ENCODE results near the gene ASPSCR1. TPM values are rescaled to one million over a fixed set of nuclear protein-coding genes. Genes with fewer than 3 reads are reported as not detected.
A peak's percentile ranks its signal among the peaks of the same experiment; 100 is the strongest.

Gene ASPSCR1
- total and polyA plus RNA-seq, 2 of the 13 experiments (the other 11 are each of a cell fraction or from before 2014, with no cell fraction given), result 274 to 314 TPM

DNA sequence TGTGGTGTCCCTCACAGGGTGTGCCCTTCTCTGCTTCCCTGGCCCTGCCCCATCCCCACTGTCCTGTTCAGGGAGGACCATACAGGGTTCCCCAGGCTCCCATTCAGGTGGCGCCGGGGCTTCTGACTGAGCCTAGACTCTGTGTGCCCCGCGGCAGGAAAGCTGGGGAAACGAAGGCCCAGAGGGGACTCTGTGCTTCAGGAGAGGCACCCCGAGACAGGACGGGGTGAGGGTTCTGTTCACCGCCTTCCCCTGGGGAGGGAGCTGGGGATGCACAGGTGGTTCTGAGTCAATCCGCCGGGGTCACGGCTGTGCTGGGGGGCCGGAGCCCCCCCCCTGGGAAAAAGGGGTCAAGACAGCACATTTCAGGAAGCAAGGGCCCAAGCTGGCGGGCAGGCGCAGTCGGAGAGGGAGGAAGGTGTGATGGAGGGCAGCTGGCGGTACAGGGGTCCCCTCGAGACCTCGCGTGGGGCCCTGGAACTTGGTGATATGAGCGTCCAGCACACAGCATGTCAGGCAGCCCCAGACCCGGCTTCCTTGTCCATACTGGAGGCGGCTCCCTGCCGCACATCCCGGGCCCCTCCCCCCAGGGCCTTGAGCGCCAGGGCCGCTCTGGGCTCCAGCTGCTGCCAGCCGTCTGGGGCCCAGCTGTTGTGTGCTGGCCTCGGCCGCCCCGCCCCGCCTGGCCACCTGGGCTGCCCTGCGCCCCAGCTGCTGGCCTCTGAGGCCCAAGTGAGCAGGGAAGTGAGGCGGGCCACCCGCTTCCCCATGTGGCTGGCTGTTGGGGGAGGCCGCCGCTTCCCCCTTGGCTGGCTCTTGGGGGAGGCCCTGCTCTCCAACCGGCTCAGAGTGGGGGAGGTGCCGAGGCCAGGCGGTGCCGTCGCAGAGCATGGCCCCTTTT lies 10.8 kb upstream of the ASPSCR1 start:
- Histone ChIP-seq H3K4me3 (replicated peaks in 1 of 3; ENCODE audit: insufficient read depth in 1 of 3, low read depth in 2 of 3, low read length in 3 of 3) (peak overlapping the region; percentile 44 to 74 (median 48)), H3K27me3 (ENCODE audit: control insufficient read depth in 1 of 2, insufficient read depth in 2 of 2, low read length in 2 of 2) (no peaks in the 10 kb centered on the region), H2AFZ (ENCODE audit: low read length) (no peak overlapping the region), H3K9me3 (ENCODE audit: low read length) (no peaks in the 10 kb centered on the region), H3K36me3 (replicated peaks in 1 of 2; ENCODE audit: control insufficient read depth in 1 of 2, insufficient read depth in 2 of 2, low read length in 2 of 2) (no peaks in the 10 kb centered on the region), H4K20me1 (ENCODE audit: insufficient read depth, low read length) (no peaks in the 10 kb centered on the region), H3K4me1 (ENCODE audit: insufficient read depth, low read length) (peaks cover 80% of the 10 kb centered on the region), H3K79me2 (ENCODE audit: insufficient read depth, low read length) (peaks cover 21% of the 10 kb centered on the region), H3K9ac (ENCODE audit: insufficient read depth, low read depth, low read length) (peak overlapping the region; percentile 80), H3K4me2 (ENCODE audit: low read depth, low read length) (peak overlapping the region; percentile 89), H3K27ac (ENCODE audit: extremely low read length, insufficient read depth, low read length) (peak overlapping the region; percentile 75)
- DNase-seq (ENCODE audit: low spot score) (peak; percentile 89), FAIRE-seq (no peak), ATAC-seq (peak; percentile 80)
- 44% methylated on average over 28 of the region's 41 CpGs for WGBS (ENCODE audit: low lambda C conversion rate)
- ChIA-PET CTCF (ENCODE audit: low intra/inter-chr PET ratio, low total read pairs) (no interaction called here), POLR2A (interaction anchor here (0.6 to 4.6 kb wide), 23 partner anchors 7 to 307 kb away, joined by 3 to 356 read pairs (median 6); partner anchors contain the start of genes ALYREF, ANAPC11, ASPSCR1 and CENPX)
- intact Hi-C loops (cut with micrococcal nuclease; ENCODE audit: unreplicated experiment), result no loop called here
- BruUV-seq (replicated peaks), result no TSS peak
- in situ Hi-C loops (cut with HindIII; ENCODE audit: extremely low pct_ligation_motif_present, low pct_unique_long_range_greater_than_20kb), result no loop called here
- TF ChIP-seq HHEX (CRISPR knock-in tag; IDR thresholded peaks at IDR 0.05), result no peak; the same call in 1 of the 2 replicates
- peak; percentile 26 for TF ChIP-seq ASH2L (IDR thresholded peaks at IDR 0.05; ENCODE audit: insufficient read length, low read depth, low read length)
- no peak for TF ChIP-seq MAFG (CRISPR knock-in tag; IDR thresholded peaks at IDR 0.05)
- peak; percentile 37; the same call in 1 of the 2 replicates for TF ChIP-seq ZNF292 (CRISPR knock-in tag; IDR thresholded peaks at IDR 0.05; ENCODE audit: borderline replicate concordance, low read depth)
- peak; percentile 86 for TF ChIP-seq TGIF2 (CRISPR knock-in tag; IDR thresholded peaks at IDR 0.05)
- TF ChIP-seq ZNF564 (CRISPR knock-in tag; IDR thresholded peaks at IDR 0.05), result peak; percentile 55
- TF ChIP-seq, protein P1, sequence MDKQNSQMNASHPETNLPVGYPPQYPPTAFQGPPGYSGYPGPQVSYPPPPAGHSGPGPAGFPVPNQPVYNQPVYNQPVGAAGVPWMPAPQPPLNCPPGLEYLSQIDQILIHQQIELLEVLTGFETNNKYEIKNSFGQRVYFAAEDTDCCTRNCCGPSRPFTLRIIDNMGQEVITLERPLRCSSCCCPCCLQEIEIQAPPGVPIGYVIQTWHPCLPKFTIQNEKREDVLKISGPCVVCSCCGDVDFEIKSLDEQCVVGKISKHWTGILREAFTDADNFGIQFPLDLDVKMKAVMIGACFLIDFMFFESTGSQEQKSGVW (CRISPR knock-in tag; IDR thresholded peaks at IDR 0.05; ENCODE audit: borderline replicate concordance), result no peak
- TF ChIP-seq, protein P2, sequence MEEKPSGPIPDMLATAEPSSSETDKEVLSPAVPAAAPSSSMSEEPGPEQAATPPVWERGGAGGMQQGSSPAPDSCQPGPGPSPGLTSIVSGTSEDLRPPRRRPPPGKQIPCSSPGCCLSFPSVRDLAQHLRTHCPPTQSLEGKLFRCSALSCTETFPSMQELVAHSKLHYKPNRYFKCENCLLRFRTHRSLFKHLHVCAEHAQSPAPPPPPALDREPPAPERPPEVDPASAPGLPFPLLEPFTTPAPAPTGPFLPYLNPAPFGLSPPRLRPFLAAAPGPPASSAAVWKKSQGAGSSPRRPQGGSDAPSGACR (CRISPR knock-in tag; IDR thresholded peaks at IDR 0.05), result no peak; the same call in 1 of the 2 replicates
- TF ChIP-seq NR1H2 (CRISPR knock-in tag; IDR thresholded peaks at IDR 0.05; ENCODE audit: borderline replicate concordance, low read depth), result 0 out of 2 replicates have a peak, but pooled peaks have one; percentile 15
- no peak for TF ChIP-seq ZMYM2 (CRISPR knock-in tag; IDR thresholded peaks at IDR 0.05)
- no peak for TF ChIP-seq IKZF1 (IDR thresholded peaks at IDR 0.05)
- TF ChIP-seq RAD51 (IDR thresholded peaks at IDR 0.05; ENCODE audit: borderline replicate concordance), result no peak
- TF ChIP-seq, protein P3, sequence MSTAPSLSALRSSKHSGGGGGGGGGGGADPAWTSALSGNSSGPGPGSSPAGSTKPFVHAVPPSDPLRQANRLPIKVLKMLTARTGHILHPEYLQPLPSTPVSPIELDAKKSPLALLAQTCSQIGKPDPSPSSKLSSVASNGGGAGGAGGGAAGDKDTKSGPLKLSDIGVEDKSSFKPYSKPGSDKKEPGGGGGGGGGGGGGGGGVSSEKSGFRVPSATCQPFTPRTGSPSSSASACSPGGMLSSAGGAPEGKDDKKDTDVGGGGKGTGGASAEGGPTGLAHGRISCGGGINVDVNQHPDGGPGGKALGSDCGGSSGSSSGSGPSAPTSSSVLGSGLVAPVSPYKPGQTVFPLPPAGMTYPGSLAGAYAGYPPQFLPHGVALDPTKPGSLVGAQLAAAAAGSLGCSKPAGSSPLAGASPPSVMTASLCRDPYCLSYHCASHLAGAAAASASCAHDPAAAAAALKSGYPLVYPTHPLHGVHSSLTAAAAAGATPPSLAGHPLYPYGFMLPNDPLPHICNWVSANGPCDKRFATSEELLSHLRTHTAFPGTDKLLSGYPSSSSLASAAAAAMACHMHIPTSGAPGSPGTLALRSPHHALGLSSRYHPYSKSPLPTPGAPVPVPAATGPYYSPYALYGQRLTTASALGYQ (CRISPR knock-in tag; IDR thresholded peaks at IDR 0.05), result peak; percentile 88
- TF ChIP-seq, protein P4, sequence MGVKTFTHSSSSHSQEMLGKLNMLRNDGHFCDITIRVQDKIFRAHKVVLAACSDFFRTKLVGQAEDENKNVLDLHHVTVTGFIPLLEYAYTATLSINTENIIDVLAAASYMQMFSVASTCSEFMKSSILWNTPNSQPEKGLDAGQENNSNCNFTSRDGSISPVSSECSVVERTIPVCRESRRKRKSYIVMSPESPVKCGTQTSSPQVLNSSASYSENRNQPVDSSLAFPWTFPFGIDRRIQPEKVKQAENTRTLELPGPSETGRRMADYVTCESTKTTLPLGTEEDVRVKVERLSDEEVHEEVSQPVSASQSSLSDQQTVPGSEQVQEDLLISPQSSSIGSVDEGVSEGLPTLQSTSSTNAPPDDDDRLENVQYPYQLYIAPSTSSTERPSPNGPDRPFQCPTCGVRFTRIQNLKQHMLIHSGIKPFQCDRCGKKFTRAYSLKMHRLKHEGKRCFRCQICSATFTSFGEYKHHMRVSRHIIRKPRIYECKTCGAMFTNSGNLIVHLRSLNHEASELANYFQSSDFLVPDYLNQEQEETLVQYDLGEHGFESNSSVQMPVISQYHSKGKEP (CRISPR knock-in tag; IDR thresholded peaks at IDR 0.05), result peak; percentile 73; the same call in 1 of the 2 replicates
- TF ChIP-seq, protein P5, sequence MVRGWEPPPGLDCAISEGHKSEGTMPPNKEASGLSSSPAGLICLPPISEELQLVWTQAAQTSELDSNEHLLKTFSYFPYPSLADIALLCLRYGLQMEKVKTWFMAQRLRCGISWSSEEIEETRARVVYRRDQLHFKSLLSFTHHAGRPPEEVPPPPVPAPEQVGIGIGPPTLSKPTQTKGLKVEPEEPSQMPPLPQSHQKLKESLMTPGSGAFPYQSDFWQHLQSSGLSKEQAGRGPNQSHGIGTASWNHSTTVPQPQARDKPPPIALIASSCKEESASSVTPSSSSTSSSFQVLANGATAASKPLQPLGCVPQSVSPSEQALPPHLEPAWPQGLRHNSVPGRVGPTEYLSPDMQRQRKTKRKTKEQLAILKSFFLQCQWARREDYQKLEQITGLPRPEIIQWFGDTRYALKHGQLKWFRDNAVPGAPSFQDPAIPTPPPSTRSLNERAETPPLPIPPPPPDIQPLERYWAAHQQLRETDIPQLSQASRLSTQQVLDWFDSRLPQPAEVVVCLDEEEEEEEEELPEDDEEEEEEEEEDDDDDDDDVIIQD (CRISPR knock-in tag; IDR thresholded peaks at IDR 0.05; ENCODE audit: low read depth), result no peak
- no peak; the same call in 1 of the 2 replicates for TF ChIP-seq ZNF839 (CRISPR knock-in tag; IDR thresholded peaks at IDR 0.05; ENCODE audit: borderline replicate concordance)
- no peak for TF ChIP-seq SYNCRIP (IDR thresholded peaks at IDR 0.05; ENCODE audit: insufficient read depth, low read depth, low read length)
